ENCODE measurements around the gene KCNK3.
A peak's percentile ranks its signal among the peaks of the same experiment; 100 is the strongest.

KCNK3 gene

DNA sequence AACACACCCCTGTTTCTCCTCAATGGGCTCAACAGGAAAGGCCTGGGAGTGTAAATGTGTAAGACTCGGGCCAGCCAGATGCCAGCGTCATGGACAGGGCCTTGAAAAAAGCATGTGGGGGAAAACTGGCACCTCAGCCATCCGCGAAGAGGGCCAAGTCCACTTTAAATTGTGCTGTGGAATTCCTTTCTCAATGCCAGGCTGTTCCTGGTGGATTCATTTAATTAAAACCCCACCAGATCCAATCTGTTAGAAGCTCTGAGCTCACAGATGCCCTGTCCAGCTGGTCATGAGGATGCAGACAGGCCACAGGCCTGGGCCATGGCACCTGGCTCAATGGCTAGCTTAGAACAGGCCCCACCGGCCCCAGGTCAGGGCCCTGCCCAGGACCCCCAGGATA is 24.8 kb downstream of the KCNK3 start:
- no peak for DNase-seq (ENCODE audit: low read depth)
- TF ChIP-seq, protein P1, sequence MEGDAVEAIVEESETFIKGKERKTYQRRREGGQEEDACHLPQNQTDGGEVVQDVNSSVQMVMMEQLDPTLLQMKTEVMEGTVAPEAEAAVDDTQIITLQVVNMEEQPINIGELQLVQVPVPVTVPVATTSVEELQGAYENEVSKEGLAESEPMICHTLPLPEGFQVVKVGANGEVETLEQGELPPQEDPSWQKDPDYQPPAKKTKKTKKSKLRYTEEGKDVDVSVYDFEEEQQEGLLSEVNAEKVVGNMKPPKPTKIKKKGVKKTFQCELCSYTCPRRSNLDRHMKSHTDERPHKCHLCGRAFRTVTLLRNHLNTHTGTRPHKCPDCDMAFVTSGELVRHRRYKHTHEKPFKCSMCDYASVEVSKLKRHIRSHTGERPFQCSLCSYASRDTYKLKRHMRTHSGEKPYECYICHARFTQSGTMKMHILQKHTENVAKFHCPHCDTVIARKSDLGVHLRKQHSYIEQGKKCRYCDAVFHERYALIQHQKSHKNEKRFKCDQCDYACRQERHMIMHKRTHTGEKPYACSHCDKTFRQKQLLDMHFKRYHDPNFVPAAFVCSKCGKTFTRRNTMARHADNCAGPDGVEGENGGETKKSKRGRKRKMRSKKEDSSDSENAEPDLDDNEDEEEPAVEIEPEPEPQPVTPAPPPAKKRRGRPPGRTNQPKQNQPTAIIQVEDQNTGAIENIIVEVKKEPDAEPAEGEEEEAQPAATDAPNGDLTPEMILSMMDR (IDR thresholded peaks at IDR 0.05; ENCODE audit: insufficient read depth, low read depth, low read length, missing control alignments): no peak
- H3K4me3 ChIP-seq (ENCODE audit: low read depth, low read length): no peak overlapping the region

DNA sequence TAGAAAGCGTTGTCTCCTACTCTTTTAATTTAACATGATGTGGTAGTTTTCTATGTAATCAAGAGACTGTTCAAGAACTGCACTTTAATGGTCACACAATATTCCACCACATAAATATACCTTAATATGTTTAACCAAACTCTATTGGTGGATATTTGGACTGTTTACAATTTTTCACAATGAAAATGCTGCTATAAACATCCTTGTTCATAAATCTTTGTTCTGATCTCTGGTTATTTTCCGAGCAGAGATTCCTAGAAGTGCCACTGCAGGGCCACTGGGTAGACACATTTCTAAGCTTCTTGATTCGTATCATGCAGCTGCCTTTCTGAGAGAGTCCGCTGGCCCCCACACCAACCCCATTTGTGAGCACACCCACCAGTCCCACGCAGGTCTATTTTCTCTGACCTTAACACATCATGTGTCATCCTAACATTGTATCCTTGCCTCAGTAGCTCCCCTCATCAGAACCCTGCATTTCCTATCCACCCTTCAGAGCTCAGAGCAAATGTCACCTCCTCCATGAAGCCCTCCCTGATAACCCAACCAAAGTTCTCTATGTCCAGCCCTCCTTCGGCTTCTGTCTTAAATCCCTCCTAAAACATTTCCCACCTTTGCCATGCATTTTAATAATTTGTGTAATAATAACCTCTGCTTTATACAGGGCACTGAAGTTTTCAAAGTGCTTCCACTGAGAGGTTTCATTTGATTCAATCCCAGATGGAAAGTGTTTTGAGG is 26.6 kb downstream of the KCNK3 start:
- TF ChIP-seq, protein P1 (IDR thresholded peaks at IDR 0.05; ENCODE audit: insufficient read depth, low read depth, low read length, missing control alignments): no peak
- H3K4me3 ChIP-seq (ENCODE audit: low read depth, low read length): no peak overlapping the region
- no peak for DNase-seq (ENCODE audit: low read depth)

DNA sequence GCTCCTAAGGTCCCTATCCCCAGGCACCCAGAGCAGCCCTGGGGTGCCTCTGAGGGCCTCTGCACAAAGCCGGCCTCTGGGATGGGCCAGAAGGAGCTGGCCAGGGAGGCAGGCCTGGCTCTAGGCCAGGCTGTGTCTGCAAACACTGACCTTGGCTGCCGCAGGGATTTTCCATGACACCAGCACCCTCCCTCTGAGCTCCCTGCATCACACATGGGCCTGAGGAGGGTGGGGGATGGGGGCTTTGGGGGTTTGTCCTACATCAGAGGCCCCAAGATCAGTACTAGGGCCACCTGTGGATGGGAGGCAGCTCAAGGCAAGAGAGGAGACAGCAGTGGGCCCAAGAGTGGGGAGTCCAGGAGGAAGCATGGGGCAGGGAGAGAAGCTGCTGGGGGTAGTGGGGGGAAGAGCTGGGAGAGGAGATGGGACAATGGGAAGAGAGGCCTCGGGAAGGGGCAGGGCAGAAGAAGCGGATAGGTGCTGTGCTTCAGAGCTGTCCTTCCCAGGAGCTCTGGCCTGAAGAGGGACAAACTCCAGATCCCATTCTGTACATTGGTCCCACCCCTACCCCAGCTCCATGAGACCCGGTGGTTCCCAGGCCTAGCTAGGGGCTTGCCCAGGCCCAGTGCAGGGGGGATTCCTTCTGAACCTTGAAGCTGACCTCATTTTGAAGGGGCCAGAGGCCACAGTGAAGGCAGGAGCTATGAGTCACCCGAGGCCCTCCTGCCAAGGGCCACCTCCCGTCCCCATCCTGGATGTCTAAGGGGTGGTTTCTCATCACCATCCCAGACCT is 28.0 kb downstream of the KCNK3 start:
- H3K4me3 ChIP-seq (ENCODE audit: low read depth, low read length): no peak overlapping the region
- peak; percentile 21 for DNase-seq (ENCODE audit: low read depth)
- TF ChIP-seq, protein P1 (IDR thresholded peaks at IDR 0.05; ENCODE audit: insufficient read depth, low read depth, low read length, missing control alignments): no peak

DNA sequence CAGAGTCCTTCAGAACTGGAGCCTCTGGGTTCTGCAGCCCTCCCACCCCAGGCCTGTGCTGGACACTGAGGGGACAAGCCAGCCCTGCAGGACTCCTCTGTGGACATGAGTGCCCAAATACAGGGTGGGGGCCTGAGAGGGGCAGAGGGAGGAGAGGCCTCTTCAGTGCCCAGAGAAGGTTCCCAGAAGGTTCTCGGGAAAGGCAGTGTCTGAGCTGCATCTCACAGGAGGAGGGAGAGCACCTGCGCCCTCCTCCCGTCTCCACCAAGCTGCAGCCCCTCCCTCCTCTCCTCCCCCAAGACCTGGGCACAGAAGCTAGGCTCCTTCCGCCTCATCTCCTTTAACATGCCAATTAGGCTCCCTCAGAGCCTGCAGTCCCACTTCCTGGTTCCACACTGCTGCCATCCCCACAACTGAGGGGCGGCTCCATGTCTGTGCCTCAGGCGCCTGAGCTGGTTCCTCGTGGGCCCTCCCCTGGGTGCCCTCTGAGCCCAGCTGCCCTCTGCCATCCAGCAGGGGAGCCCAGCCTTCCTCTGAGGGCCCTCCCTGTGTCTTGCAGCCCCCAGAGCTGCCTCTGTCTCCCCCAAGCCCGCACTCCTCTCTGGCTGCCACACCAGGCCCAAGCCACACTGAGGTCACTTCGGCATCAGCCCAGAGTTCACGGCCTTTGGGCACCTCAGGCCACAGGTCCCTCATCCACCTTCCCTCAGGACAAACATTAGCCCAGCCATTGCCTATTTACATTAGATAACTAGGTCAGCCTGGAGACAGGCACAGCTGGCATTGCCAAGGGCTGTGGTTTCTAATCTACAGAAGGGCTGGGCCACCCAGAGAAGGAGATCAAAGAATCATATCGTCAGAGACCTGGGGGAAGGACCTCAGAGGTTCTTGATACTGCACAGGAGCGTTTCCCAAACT is 28.9 kb downstream of the KCNK3 start:
- TF ChIP-seq, protein P1 (IDR thresholded peaks at IDR 0.05; ENCODE audit: insufficient read depth, low read depth, low read length, missing control alignments): no peak
- no peak overlapping the region for H3K4me3 ChIP-seq (ENCODE audit: low read depth, low read length)
- no peak for DNase-seq (ENCODE audit: low read depth)

DNA sequence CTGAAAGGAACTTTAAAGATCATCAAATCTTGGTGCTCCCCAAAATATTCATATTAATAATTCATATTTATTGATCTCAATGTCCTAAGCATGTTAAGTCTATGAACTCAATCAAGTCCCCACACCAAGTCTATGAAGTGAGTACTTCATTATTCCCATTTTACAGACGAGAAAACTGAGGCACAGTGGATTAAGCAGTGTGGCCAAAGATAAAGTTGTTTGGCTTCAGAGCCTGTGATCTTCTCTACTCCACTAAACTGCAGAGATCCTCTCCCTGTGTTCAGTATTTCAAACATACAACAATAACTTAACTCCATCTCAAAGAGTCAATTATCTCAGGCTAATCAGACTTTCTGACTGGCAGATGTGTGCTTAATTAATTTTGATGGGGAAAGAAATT is 29.8 kb downstream of the KCNK3 start:
- H3K4me3 ChIP-seq (ENCODE audit: low read depth, low read length): no peak overlapping the region
- no peak for DNase-seq (ENCODE audit: low read depth)
- TF ChIP-seq, protein P1 (IDR thresholded peaks at IDR 0.05; ENCODE audit: insufficient read depth, low read depth, low read length, missing control alignments): no peak

DNA sequence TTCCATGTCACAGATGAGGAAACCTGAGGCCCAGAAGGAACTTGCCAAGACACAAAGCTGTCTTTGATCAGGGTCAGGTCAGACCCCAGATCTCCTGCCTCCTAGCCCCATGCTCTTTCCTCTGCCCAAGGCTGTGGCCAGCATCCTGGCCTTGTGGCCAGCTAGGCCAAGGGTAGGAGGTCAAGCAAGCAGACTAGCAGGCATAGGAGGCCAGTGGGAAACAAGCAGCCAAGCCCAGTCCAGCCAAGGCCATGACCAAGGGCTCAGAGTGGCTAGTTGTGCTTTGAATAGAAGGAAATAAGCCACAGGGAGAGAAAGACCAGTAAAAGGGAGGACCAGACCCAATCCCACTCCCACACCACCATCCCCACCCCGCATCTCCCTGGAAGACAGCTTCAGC is 30.4 kb downstream of the KCNK3 start:
- H3K4me3 ChIP-seq (ENCODE audit: low read depth, low read length): no peak overlapping the region
- TF ChIP-seq, protein P1 (IDR thresholded peaks at IDR 0.05; ENCODE audit: insufficient read depth, low read depth, low read length, missing control alignments): no peak
- DNase-seq (ENCODE audit: low read depth): no peak

Measured in GM12865 (cell line).